ENCODE data around the gene GABBR2.

- TF ChIP-seq, protein P1, sequence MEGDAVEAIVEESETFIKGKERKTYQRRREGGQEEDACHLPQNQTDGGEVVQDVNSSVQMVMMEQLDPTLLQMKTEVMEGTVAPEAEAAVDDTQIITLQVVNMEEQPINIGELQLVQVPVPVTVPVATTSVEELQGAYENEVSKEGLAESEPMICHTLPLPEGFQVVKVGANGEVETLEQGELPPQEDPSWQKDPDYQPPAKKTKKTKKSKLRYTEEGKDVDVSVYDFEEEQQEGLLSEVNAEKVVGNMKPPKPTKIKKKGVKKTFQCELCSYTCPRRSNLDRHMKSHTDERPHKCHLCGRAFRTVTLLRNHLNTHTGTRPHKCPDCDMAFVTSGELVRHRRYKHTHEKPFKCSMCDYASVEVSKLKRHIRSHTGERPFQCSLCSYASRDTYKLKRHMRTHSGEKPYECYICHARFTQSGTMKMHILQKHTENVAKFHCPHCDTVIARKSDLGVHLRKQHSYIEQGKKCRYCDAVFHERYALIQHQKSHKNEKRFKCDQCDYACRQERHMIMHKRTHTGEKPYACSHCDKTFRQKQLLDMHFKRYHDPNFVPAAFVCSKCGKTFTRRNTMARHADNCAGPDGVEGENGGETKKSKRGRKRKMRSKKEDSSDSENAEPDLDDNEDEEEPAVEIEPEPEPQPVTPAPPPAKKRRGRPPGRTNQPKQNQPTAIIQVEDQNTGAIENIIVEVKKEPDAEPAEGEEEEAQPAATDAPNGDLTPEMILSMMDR (conservative IDR thresholded peaks at IDR 0.05 in 1 of 2, IDR thresholded peaks at IDR 0.05 in 1 of 2; ENCODE audit: extremely low read depth in 1 of 2, insufficient read depth in 1 of 2, low read depth in 1 of 2, low read length in 2 of 2), result no peak
- no peak for TF ChIP-seq EZH2 (IDR thresholded peaks at IDR 0.05; ENCODE audit: borderline replicate concordance, low read length)
These were observed 137.9 kb downstream of the GABBR2 start for GRCh38 chr9:98570663-98571440.

Measured in mammary epithelial cell (primary cell).